ENCODE results near the gene PCSK6. TPM values are rescaled to one million over a fixed set of nuclear protein-coding genes. Genes with fewer than 3 reads are reported as not detected.

Gene PCSK6
- total and polyA plus RNA-seq, 2 of the 8 experiments (the other 6 are each of a cell fraction or from before 2014, with no cell fraction given): 1.9 to 4.0 TPM

GRCh38 chr15:101379647-101380046, 109.9 kb downstream of the PCSK6 start:
- Histone ChIP-seq H3K56ac (replicated peaks; ENCODE audit: insufficient read length, low read depth, low read length) (no peak overlapping the region), H3K4me2 (ENCODE audit: insufficient read depth in 1 of 2, low read depth in 2 of 2, low read length in 2 of 2) (no peak overlapping the region), H4K20me1 (replicated peaks in 1 of 2; ENCODE audit: control insufficient read depth in 1 of 2, insufficient read depth in 2 of 2, low read length in 2 of 2) (no peaks in the 10 kb centered on the region), H4K5ac (ENCODE audit: insufficient read length, low read depth, low read length) (no peak overlapping the region), H2AFZ (ENCODE audit: low read length) (no peak overlapping the region), H3K14ac (ENCODE audit: insufficient read length) (no peak overlapping the region), H2BK20ac (ENCODE audit: low read length) (no peak overlapping the region), H2BK5ac (ENCODE audit: low read depth, low read length) (no peak overlapping the region), H2BK120ac (replicated peaks; ENCODE audit: low read depth, low read length) (no peak overlapping the region), H3K9ac (replicated peaks in 1 of 4; ENCODE audit: extremely low read depth in 1 of 4, low read depth in 3 of 4, low read length in 3 of 4) (no peak overlapping the region), H3K27me3 (replicated peaks in 1 of 4; ENCODE audit: control insufficient read depth in 3 of 4, extremely low read depth in 1 of 4, insufficient read depth in 3 of 4, low read length in 3 of 4) (no peaks in the 10 kb centered on the region), H3K27ac (ENCODE audit: low read depth, low read length) (no peak overlapping the region), H3K36me3 (ENCODE audit: control insufficient read depth in 2 of 4, insufficient read depth in 4 of 4, low read length in 3 of 4) (no peaks in the 10 kb centered on the region), H3K4ac (replicated peaks; ENCODE audit: insufficient read length, low read depth, low read length) (no peak overlapping the region), H2BK15ac (ENCODE audit: low read length) (no peak overlapping the region), H4K8ac (ENCODE audit: extremely low read depth, insufficient read depth, low read length) (no peak overlapping the region), H3K4me1 (replicated peaks in 1 of 4; ENCODE audit: control insufficient read depth in 3 of 4, insufficient read depth in 4 of 4, low read length in 3 of 4) (peaks cover 0 to 2% (median 0%) of the 10 kb centered on the region in 4 experiments; a peak in 1 of 7 replicates), H3K23me2 (ENCODE audit: low read depth, low read length) (no peaks in the 10 kb centered on the region), H3K79me2 (ENCODE audit: control insufficient read depth in 1 of 2, insufficient read depth in 2 of 2, low read length in 2 of 2) (no peaks in the 10 kb centered on the region), H3K23ac (ENCODE audit: insufficient read length) (no peak overlapping the region), H4K91ac (replicated peaks; ENCODE audit: insufficient read length, low read length) (no peak overlapping the region), H3K79me1 (ENCODE audit: low read depth, low read length) (no peaks in the 10 kb centered on the region), H3K4me3 (ENCODE audit: extremely low read depth in 1 of 4, insufficient read depth in 2 of 4, low read depth in 3 of 4, low read length in 4 of 4) (no peak overlapping the region), H2AK5ac (ENCODE audit: low read depth, low read length) (no peak overlapping the region), H2BK12ac (ENCODE audit: low read depth, low read length) (no peak overlapping the region), H3K18ac (ENCODE audit: extremely low read depth, low read length) (no peak overlapping the region), H3K9me3 (ENCODE audit: insufficient read depth in 2 of 2, low read depth in 1 of 2, low read length in 1 of 2) (no peaks in the 10 kb centered on the region)
- no peak for FAIRE-seq
- DNase-seq (ENCODE audit: low read depth in 1 of 2, low spot score in 2 of 2): no peak
- TF ChIP-seq, protein P1, sequence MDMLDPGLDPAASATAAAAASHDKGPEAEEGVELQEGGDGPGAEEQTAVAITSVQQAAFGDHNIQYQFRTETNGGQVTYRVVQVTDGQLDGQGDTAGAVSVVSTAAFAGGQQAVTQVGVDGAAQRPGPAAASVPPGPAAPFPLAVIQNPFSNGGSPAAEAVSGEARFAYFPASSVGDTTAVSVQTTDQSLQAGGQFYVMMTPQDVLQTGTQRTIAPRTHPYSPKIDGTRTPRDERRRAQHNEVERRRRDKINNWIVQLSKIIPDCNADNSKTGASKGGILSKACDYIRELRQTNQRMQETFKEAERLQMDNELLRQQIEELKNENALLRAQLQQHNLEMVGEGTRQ (IDR thresholded peaks at IDR 0.05; ENCODE audit: low read length): no peak
- TF ChIP-seq CEBPB (IDR thresholded peaks at IDR 0.05; ENCODE audit: low read depth, low read length): no peak
- no peak for TF ChIP-seq HDAC6 (IDR thresholded peaks at IDR 0.05; ENCODE audit: low read depth, low read length)
- no peak for TF ChIP-seq CHD2 (IDR thresholded peaks at IDR 0.05; ENCODE audit: low read length)
- no peak for TF ChIP-seq TAF1 (IDR thresholded peaks at IDR 0.05; ENCODE audit: low read depth, low read length)
- TF ChIP-seq TEAD4 (IDR thresholded peaks at IDR 0.05; ENCODE audit: low read depth, low read length): no peak
- TF ChIP-seq CREB1 (IDR thresholded peaks at IDR 0.05): no peak
- TF ChIP-seq POLR2A (IDR thresholded peaks at IDR 0.05; ENCODE audit: control extremely low read depth in 1 of 2, low read depth in 2 of 2, low read length in 2 of 2): no peak
- no peak for TF ChIP-seq MAFK (IDR thresholded peaks at IDR 0.05; ENCODE audit: low read depth, low read length)
- no peak for TF ChIP-seq YY1 (IDR thresholded peaks at IDR 0.05; ENCODE audit: low read depth, low read length)
- TF ChIP-seq EP300 (IDR thresholded peaks at IDR 0.05; ENCODE audit: borderline replicate concordance in 1 of 2, low read depth in 2 of 2, low read length in 2 of 2): no peak
- TF ChIP-seq NANOG (IDR thresholded peaks at IDR 0.05; ENCODE audit: insufficient read depth, low read depth, low read length, poor library complexity, severe bottlenecking): no peak
- no peak for TF ChIP-seq HDAC2 (IDR thresholded peaks at IDR 0.05; ENCODE audit: borderline replicate concordance in 1 of 2, low read depth in 2 of 2, low read length in 2 of 2)
- ChIA-PET POLR2A (ENCODE audit: partially characterized antibody) (no interaction called here), CTCF (ENCODE audit: partially characterized antibody) (interaction anchor here (1.6 kb wide), 1 partner anchor 58 kb away, joined by 6 read pairs; no protein-coding TSS in a partner anchor)
- 88% methylated on average over 15 of the region's 15 CpGs; no CpG with 5 or more reads in 1 of the 2 experiments for WGBS, 2 experiments (ENCODE audit: extremely low coverage in 1 of 2, insufficient coverage in 1 of 2, insufficient read length in 1 of 2, insufficient replicate concordance in 2 of 2, low coverage in 1 of 2, low lambda C conversion rate in 2 of 2, missing lambda C conversion rate in 1 of 2)

Data from H1 (cell line).